GM19467 (cell line): ENCODE data around the gene GPX3.

Experiments used
- ATAC-seq: cut with Tn5 transposase; IDR thresholded peaks from one replicate; pipeline ENCODE4 v1.9.1; 2021; ENCODE audit warnings: mild to moderate bottlenecking, moderate library complexity; ENCODE audit not compliant: unreplicated experiment

GPX3 gene

DNA sequence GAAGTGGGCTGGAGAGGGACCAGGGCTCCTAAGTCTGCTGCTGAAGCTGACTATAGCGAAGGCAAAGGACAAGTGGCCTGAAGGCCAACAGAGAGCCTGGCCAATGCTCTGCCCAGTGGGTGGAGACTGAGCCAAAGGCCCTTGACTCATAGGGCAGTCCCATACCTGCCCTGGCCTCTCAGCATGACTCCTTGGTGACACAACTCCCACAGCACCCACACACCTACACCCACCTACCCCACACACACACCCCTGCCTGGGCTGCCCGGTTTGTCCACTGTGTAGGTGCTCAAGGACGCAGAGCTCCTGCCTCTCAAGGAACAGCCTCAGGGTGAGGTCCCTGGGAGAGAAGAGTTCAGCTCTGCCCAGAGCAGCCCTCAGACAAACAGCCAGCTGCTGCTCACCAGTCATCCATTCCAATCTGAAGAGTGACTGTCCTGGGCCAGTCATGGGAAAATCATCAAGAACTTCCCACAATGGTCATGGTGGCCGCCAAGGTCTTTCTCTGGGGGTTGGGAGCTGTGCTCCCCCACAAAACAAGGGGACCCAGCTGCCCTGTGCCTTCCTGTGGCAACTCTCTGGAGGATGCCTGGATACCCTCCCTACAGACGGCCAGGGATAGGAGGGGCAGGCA, 55.4 kb downstream of the GPX3 start:
- ATAC-seq, result no peak

DNA sequence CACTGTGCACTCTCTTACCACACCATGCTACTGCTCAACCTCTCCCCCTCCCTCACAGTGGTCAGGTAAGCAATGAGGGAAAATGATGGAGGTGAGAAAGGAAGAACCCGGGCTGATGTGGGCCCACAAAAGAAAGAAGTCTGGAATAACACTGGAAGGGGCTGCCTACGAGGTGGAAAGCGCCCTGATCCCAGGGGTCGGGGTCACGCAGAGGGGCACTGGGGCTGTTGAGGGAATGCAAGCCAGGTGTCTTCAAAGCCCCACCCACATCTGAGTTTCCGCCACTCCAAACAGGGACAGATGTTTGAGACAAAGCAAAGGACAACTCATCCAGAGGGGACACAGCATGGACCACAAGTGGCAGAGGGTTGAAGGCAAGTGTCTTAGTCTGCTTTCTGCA, 56.2 kb downstream of the GPX3 start:
- ATAC-seq, result no peak

DNA sequence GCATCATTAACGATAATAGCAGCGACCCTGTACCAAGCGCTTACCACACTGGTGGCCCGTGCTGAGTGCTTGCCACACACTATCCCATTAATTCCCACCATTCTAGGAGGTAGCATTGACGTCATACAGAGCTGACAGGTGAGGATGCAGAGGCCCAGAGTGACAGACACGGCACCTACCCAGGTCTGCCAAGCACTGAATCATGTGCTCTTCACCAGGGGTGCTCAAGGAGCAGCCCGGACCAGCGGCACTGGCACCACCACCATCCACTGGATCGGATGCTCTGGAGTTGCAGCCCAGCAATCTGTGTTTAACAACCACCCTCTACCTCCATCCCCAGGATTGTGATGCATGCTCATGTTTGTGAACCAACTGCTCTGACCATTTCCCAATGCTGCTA, 57.0 kb downstream of the GPX3 start:
- no peak for ATAC-seq

DNA sequence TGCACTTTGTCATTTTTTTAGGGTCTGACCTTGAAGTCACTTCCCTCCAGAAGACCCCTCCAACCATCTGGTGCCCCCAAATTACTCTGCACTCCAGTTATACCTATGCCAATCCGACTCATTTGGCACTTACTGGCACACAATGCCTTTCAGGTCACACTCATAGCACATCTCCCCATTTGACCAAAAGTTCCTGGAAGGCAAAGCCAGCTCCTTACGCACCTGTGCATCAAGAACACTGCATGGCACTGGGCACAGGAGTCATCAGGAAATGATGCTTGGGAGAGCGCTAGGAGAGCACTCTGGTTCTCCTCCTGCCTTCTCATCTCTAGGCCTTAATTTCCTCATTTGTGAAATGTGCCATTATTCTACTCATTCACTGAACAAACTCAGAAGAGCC, 57.6 kb downstream of the GPX3 start:
- ATAC-seq, result no peak
